Hepatic stellate cell (primary cell): ENCODE measurements around the gene MB21D2.
"Not testable (repeated sequence)": the region's sequence is repeated elsewhere in the genome, so short reads cannot be mapped to it uniquely, and the experiment has no call there.

Source experiments
- DNase-seq: peaks from one replicate; pipeline ENCODE4 v3.0.0; 2011; ENCODE audit warnings: low spot score

MB21D2 gene

GRCh38 chr3:192917404-192918274, at the start of gene MB21D2:
Gene MB21D2, minus strand, starts transcription at chr3:192917856. Its CDS starts 16 bp downstream, at chr3:192917840.
- DNase-seq, result peak; percentile 90

GRCh38 chr3:192964959-192965719, 47.5 kb upstream of the MB21D2 start:
- not testable (repeated sequence) for DNase-seq

GRCh38 chr3:192959773-192960172, 42.1 kb upstream of the MB21D2 start:
- no peak for DNase-seq

- DNase-seq, result no peak
These were observed 40.7 kb upstream of the MB21D2 start for GRCh38 chr3:192958219-192958872.

- peak; percentile 27 for DNase-seq
These were observed 39.9 kb upstream of the MB21D2 start for GRCh38 chr3:192957441-192958021.

- DNase-seq, result no peak
These were observed 36.3 kb upstream of the MB21D2 start for GRCh38 chr3:192953926-192954325.

- no peak for DNase-seq
These were observed 29.8 kb upstream of the MB21D2 start for GRCh38 chr3:192947421-192947820.

- peak; percentile 9 for DNase-seq
These were observed 25.7 kb upstream of the MB21D2 start for GRCh38 chr3:192943393-192943792.

- no peak for DNase-seq
These were observed 25.0 kb upstream of the MB21D2 start for GRCh38 chr3:192942625-192943024.

GRCh38 chr3:192940129-192940528, 22.5 kb upstream of the MB21D2 start:
- no peak for DNase-seq

- DNase-seq, result peak; percentile 34
These were observed 17.8 kb upstream of the MB21D2 start for GRCh38 chr3:192935441-192935840.

- DNase-seq, result peak; percentile 11
These were observed 16.3 kb upstream of the MB21D2 start for GRCh38 chr3:192933779-192934460.

- no peak for DNase-seq
These were observed 15.6 kb upstream of the MB21D2 start for GRCh38 chr3:192933259-192933658.

GRCh38 chr3:192931825-192932224, 14.2 kb upstream of the MB21D2 start:
- DNase-seq, result no peak

- DNase-seq, result no peak
These were observed 12.9 kb upstream of the MB21D2 start for GRCh38 chr3:192930577-192930976.

GRCh38 chr3:192929755-192930547, 12.3 kb upstream of the MB21D2 start:
- no peak for DNase-seq

- DNase-seq, result no peak
These were observed 11.5 kb upstream of the MB21D2 start for GRCh38 chr3:192929146-192929545.

- no peak for DNase-seq
These were observed 11.1 kb upstream of the MB21D2 start for GRCh38 chr3:192928720-192929119.

GRCh38 chr3:192928016-192928415, 10.4 kb upstream of the MB21D2 start:
- DNase-seq, result no peak

- DNase-seq, result no peak
These were observed 9.4 kb upstream of the MB21D2 start for GRCh38 chr3:192927016-192927415.

GRCh38 chr3:192923731-192924130, 6.1 kb upstream of the MB21D2 start:
- no peak for DNase-seq
